ENCODE results near the gene TXLNG. TPM values are rescaled to one million over a fixed set of nuclear protein-coding genes. Genes with fewer than 3 reads are reported as not detected.

TXLNG gene
- polyA plus RNA-seq, 3 donors = 5.0 to 19.2 (median 11.0) TPM

Other genes starting within 250 kb of the TXLNG start
- under 1 TPM in 1 of 3 donors, not detected in 2; 0.41 TPM for gene S100G, start 136.3 kb upstream of the TXLNG start, polyA plus RNA-seq
- gene CTPS2, start 73.8 kb upstream of the TXLNG start, polyA plus RNA-seq = 1 to 10 TPM; 4.3 to 6.7 (median 5.4) TPM
- 10 to 100 TPM in 2 of 3 donors, 1 to 10 TPM in 1; 5.7 to 17.0 (median 13.6) TPM for gene SYAP1, start 66.9 kb upstream of the TXLNG start, polyA plus RNA-seq
- 10 to 100 TPM; 46.0 to 63.5 (median 55.4) TPM for gene RBBP7, start 83.9 kb downstream of the TXLNG start, polyA plus RNA-seq
- 10 to 100 TPM in 1 of 3 donors, 1 to 10 TPM in 2; 1.7 to 15.1 (median 9.1) TPM for gene REPS2, start 160.2 kb downstream of the TXLNG start, polyA plus RNA-seq